OCI-LY1 (cell line): Measurements from ENCODE around the gene ESPL1.

Source experiments
- H2AFZ ChIP-seq: fragments of 200-600 bp; sonication (generic), shearing (Covaris generic); 2 replicates; pipeline ENCODE4 v1.6.0; 2014; ENCODE audit warnings: antibody characterized with exemption, mild to moderate bottlenecking, low read length
- H3F3A ChIP-seq: fragments of 200-600 bp; sonication (generic), shearing (Covaris generic); 2 replicates; pipeline ENCODE4 v1.6.0; 2014; ENCODE audit warnings: mild to moderate bottlenecking, antibody characterized with exemption, low read length, moderate library complexity; ENCODE audit not compliant: insufficient read depth
- H3K27ac ChIP-seq: fragments of 200-600 bp; sonication (generic); 2 replicates; pipeline ENCODE4 v1.5.1; 2014; ENCODE audit warnings: low read length, mixed run types, mild to moderate bottlenecking, low read depth; ENCODE audit not compliant: poor library complexity, severe bottlenecking
- H3K27me3 ChIP-seq: fragments of 200-600 bp; sonication (generic); 2 replicates; pipeline ENCODE4 v1.6.0; 2014; ENCODE audit warnings: antibody characterized with exemption, mild to moderate bottlenecking, low read length, moderate library complexity; ENCODE audit not compliant: insufficient read depth
- H3K36me3 ChIP-seq: fragments of 200-600 bp; sonication (generic); 2 replicates; pipeline ENCODE4 v1.6.1; 2014; ENCODE audit warnings: mild to moderate bottlenecking, antibody characterized with exemption, low read length, moderate library complexity, mixed read lengths; ENCODE audit not compliant: insufficient read depth
- H3K4me1 ChIP-seq: fragments of 200-600 bp; sonication (generic); 2 replicates; pipeline ENCODE4 v1.5.1; 2014; ENCODE audit warnings: mild to moderate bottlenecking, low read length, moderate library complexity; ENCODE audit not compliant: insufficient read depth, severe bottlenecking
- H3K4me2 ChIP-seq: fragments of 200-600 bp; sonication (generic), shearing (Covaris generic); 2 replicates; pipeline ENCODE4 v1.6.1; 2014; ENCODE audit warnings: low read length
- H3K4me3 ChIP-seq: fragments of 200-600 bp; sonication (generic); 2 replicates; pipeline ENCODE4 v1.5.1; 2014; ENCODE audit warnings: low read length, low read depth, mild to moderate bottlenecking, mixed read lengths; ENCODE audit not compliant: poor library complexity, severe bottlenecking
- H3K79me2 ChIP-seq: fragments of 200-600 bp; shearing (Covaris generic); 2 replicates; pipeline ENCODE4 v1.6.1; 2016; ENCODE audit warnings: mixed run types, low read length, mixed read lengths; ENCODE audit not compliant: insufficient read depth
- H3K9ac ChIP-seq: fragments of 200-600 bp; sonication (generic), shearing (Covaris generic); 2 replicates; pipeline ENCODE4 v1.6.1; 2014; ENCODE audit warnings: mild to moderate bottlenecking, low read length, mixed read lengths
- H3K9me2 ChIP-seq: fragments of 200-600 bp; sonication (generic), shearing (Covaris generic); 2 replicates; pipeline ENCODE4 v1.6.1; 2014; ENCODE audit warnings: low read depth, mild to moderate bottlenecking, low read length, mixed read lengths
- H3K9me3 ChIP-seq: fragments of 200-600 bp; shearing (Covaris generic); 2 replicates; pipeline ENCODE4 v1.6.1; 2014; ENCODE audit warnings: low read length, mixed read lengths
- H4K20me1 ChIP-seq: fragments of 200-600 bp; sonication (generic), shearing (Covaris generic); 2 replicates; pipeline ENCODE4 v1.6.0; 2016; ENCODE audit warnings: mild to moderate bottlenecking, low read length; ENCODE audit not compliant: insufficient read depth
- CTCF ChIP-seq: fragments of 200-600 bp; sonication (generic), shearing (Covaris generic); IDR thresholded peaks from 2 replicates; pipeline ENCODE4 v1.5.1; 2017; ENCODE audit warnings: mild to moderate bottlenecking, antibody characterized with exemption, low read length, moderate library complexity, mixed read lengths
- EZH2 ChIP-seq: fragments of 200-600 bp; sonication (generic), shearing (Covaris generic); IDR thresholded peaks from 2 replicates; pipeline ENCODE4 v1.8.0; 2017; ENCODE audit warnings: borderline replicate concordance, mixed run types, mild to moderate bottlenecking, antibody characterized with exemption, low read length, moderate library complexity, mixed read lengths

Gene ESPL1

GRCh38 chr12:53325511-53326061 is 57.5 kb downstream of the ESPL1 start:
- H2AFZ ChIP-seq = no peak overlapping the region
- H3K79me2 ChIP-seq = no peaks in the 10 kb centered on the region
- no peaks in the 10 kb centered on the region for H4K20me1 ChIP-seq
- H3K4me3 ChIP-seq = peak overlapping the region; percentile 67
- peaks cover 37% of the 10 kb centered on the region for H3K4me1 ChIP-seq
- H3K9me2 ChIP-seq = no peaks in the 10 kb centered on the region
- no peaks in the 10 kb centered on the region; the same call in 1 of the 2 replicates for H3F3A ChIP-seq
- no peak for TF ChIP-seq CTCF
- TF ChIP-seq EZH2 = no peak
- H3K27me3 ChIP-seq = no peaks in the 10 kb centered on the region
- peak overlapping the region; percentile 93 for H3K4me2 ChIP-seq
- no peak overlapping the region for H3K27ac ChIP-seq
- H3K9me3 ChIP-seq = no peaks in the 10 kb centered on the region
- H3K36me3 ChIP-seq = no peaks in the 10 kb centered on the region
- H3K9ac ChIP-seq = peak overlapping the region; percentile 83

GRCh38 chr12:53326460-53327185 is 58.5 kb downstream of the ESPL1 start:
- Histone ChIP-seq H4K20me1 (no peaks in the 10 kb centered on the region), H3K4me2 (no peak overlapping the region), H3K27me3 (peaks cover 3% of the 10 kb centered on the region; the same call in 1 of the 2 replicates), H3K79me2 (no peaks in the 10 kb centered on the region), H3K36me3 (no peaks in the 10 kb centered on the region), H2AFZ (no peak overlapping the region), H3K9me2 (no peaks in the 10 kb centered on the region), H3F3A (no peaks in the 10 kb centered on the region; the same call in 1 of the 2 replicates), H3K9me3 (no peaks in the 10 kb centered on the region), H3K4me1 (peaks cover 32% of the 10 kb centered on the region), H3K4me3 (no peak overlapping the region), H3K27ac (no peak overlapping the region), H3K9ac (no peak overlapping the region)
- no peak for TF ChIP-seq CTCF
- TF ChIP-seq EZH2 = no peak

- Histone ChIP-seq H3K9ac (no peak overlapping the region), H3K4me2 (no peak overlapping the region), H3K36me3 (no peaks in the 10 kb centered on the region), H3K9me3 (no peaks in the 10 kb centered on the region), H4K20me1 (no peaks in the 10 kb centered on the region), H3F3A (no peaks in the 10 kb centered on the region; the same call in 1 of the 2 replicates), H2AFZ (no peak overlapping the region), H3K4me1 (peaks cover 27% of the 10 kb centered on the region), H3K9me2 (no peaks in the 10 kb centered on the region), H3K79me2 (no peaks in the 10 kb centered on the region), H3K27ac (no peak overlapping the region), H3K27me3 (peaks cover 8% of the 10 kb centered on the region; the same call in 1 of the 2 replicates), H3K4me3 (no peak overlapping the region)
- no peak for TF ChIP-seq EZH2
- TF ChIP-seq CTCF = peak; percentile 57
These were observed 59.4 kb downstream of the ESPL1 start for GRCh38 chr12:53327435-53328042.
